Measurements from ENCODE around the gene CRYAB. TPM values are rescaled to one million over a fixed set of nuclear protein-coding genes. Genes with fewer than 3 reads are reported as not detected.

The CRYAB gene, protein sequence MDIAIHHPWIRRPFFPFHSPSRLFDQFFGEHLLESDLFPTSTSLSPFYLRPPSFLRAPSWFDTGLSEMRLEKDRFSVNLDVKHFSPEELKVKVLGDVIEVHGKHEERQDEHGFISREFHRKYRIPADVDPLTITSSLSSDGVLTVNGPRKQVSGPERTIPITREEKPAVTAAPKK
- total RNA-seq: 10 to 100 TPM; 18.4 to 20.6 TPM
- polyA plus RNA-seq (ENCODE audit: insufficient read depth, low read depth, low replicate concordance): 116 TPM
- long read RNA-seq, donor 1, transcript CRYAB-205 (3 exons, 1,017 nt): major isoform, 7 of 14 reads
- long read RNA-seq, donor 1, partial matches to known transcripts: 0 of 14 reads
- long read RNA-seq, donor 1, other reads (novel, unspliced or antisense): 0 of 14 reads
- long read RNA-seq, donor 2, partial matches to known transcripts: 0 of 3 reads
- long read RNA-seq, donor 2, other reads (novel, unspliced or antisense): 0 of 3 reads

GRCh38 chr11:111911563-111912401 is at the start of gene CRYAB:
Gene CRYAB (minus strand): TSS chr11:111911770. CDS start chr11:111911724, 46 bp downstream.
- TF ChIP-seq, protein P1, sequence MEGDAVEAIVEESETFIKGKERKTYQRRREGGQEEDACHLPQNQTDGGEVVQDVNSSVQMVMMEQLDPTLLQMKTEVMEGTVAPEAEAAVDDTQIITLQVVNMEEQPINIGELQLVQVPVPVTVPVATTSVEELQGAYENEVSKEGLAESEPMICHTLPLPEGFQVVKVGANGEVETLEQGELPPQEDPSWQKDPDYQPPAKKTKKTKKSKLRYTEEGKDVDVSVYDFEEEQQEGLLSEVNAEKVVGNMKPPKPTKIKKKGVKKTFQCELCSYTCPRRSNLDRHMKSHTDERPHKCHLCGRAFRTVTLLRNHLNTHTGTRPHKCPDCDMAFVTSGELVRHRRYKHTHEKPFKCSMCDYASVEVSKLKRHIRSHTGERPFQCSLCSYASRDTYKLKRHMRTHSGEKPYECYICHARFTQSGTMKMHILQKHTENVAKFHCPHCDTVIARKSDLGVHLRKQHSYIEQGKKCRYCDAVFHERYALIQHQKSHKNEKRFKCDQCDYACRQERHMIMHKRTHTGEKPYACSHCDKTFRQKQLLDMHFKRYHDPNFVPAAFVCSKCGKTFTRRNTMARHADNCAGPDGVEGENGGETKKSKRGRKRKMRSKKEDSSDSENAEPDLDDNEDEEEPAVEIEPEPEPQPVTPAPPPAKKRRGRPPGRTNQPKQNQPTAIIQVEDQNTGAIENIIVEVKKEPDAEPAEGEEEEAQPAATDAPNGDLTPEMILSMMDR (IDR thresholded peaks at IDR 0.05): no peak
- no peak for TF ChIP-seq POLR2A (IDR thresholded peaks at IDR 0.05)
- Histone ChIP-seq H3K4me1 (peaks cover 21% of the 10 kb centered on the region), H3K4me3 (peak within 1 kb of the TSS; percentile 57 to 58), H3K9me3 (no peaks in the 10 kb centered on the region), H3K27me3 (no peaks in the 10 kb centered on the region), H3K36me3 (ENCODE audit: low read depth, missing control alignments) (no peaks in the 10 kb centered on the region), H3K27ac (peak within 1 kb of the TSS; percentile 90)
- WGBS, 2 donors: 40 to 50% methylated on average over 13 to 17 of the region's 17 CpGs
- peak; percentile 84 for DNase-seq
- intact Hi-C loops (cut with DNase I; ENCODE audit: low total_unique reads): no loop called here

GRCh38 chr11:111960916-111961315 is 49.3 kb upstream of the CRYAB start:
- no peak for DNase-seq
- Histone ChIP-seq H3K9me3 (no peaks in the 10 kb centered on the region), H3K27ac (no peak overlapping the region), H3K27me3 (no peaks in the 10 kb centered on the region), H3K4me3 (no peak overlapping the region), H3K4me1 (no peaks in the 10 kb centered on the region), H3K36me3 (ENCODE audit: low read depth, missing control alignments) (peaks cover 2% of the 10 kb centered on the region)
- WGBS, 2 donors: 68 to 79% methylated on average over 4 to 5 of the region's 5 CpGs
- TF ChIP-seq POLR2A (IDR thresholded peaks at IDR 0.05): no peak
- TF ChIP-seq, protein P1 (IDR thresholded peaks at IDR 0.05): no peak
- intact Hi-C loops (cut with DNase I; ENCODE audit: low total_unique reads): no loop called here

- TF ChIP-seq, protein P1 (IDR thresholded peaks at IDR 0.05): no peak
- no peak for TF ChIP-seq POLR2A (IDR thresholded peaks at IDR 0.05)
- 77 to 79% methylated on average over 8 to 12 of the region's 12 CpGs for whole genome bisulfite sequencing, 2 donors
- H3K27ac ChIP-seq: no peak overlapping the region
These were observed 46.3 kb upstream of the CRYAB start for GRCh38 chr11:111957663-111958444.

GRCh38 chr11:111954154-111954553 is 42.6 kb upstream of the CRYAB start:
- no peaks in the 10 kb centered on the region for H3K4me1 ChIP-seq
- TF ChIP-seq POLR2A (IDR thresholded peaks at IDR 0.05): no peak
- TF ChIP-seq, protein P1 (IDR thresholded peaks at IDR 0.05): no peak
- WGBS, 2 donors: 95 to 97% methylated on average over 4 of the region's 4 CpGs
- no peak for DNase-seq
- no peaks in the 10 kb centered on the region for H3K9me3 ChIP-seq
- H3K4me3 ChIP-seq: no peak overlapping the region
- intact Hi-C loops (cut with DNase I; ENCODE audit: low total_unique reads): no loop called here
- H3K36me3 ChIP-seq (ENCODE audit: low read depth, missing control alignments): no peaks in the 10 kb centered on the region
- no peaks in the 10 kb centered on the region for H3K27me3 ChIP-seq
- no peak overlapping the region for H3K27ac ChIP-seq

More at GRCh38 chr11:111957663-111958444, 46.3 kb upstream of the CRYAB start:
- H3K4me1 ChIP-seq: no peaks in the 10 kb centered on the region
- intact Hi-C loops (cut with DNase I; ENCODE audit: low total_unique reads): no loop called here
- no peak overlapping the region for H3K4me3 ChIP-seq
- no peak for DNase-seq
- H3K9me3 ChIP-seq: no peaks in the 10 kb centered on the region
- H3K27me3 ChIP-seq: no peaks in the 10 kb centered on the region
- H3K36me3 ChIP-seq (ENCODE audit: low read depth, missing control alignments): no peaks in the 10 kb centered on the region

Measured in testis (tissue), 5 donors.